RWPE2 (cell line): ENCODE results near the gene GPR155.

ENCODE experiments used
- ATAC-seq: fragments of 200-7000 bp; cut with Tn5 transposase; 3 replicates; pipeline ENCODE4 v1.9.1; 2021; ENCODE audit warnings: low read depth
- DNase-seq: peaks from one replicate; pipeline ENCODE4 v3.0.0-alpha.2; 2020; ENCODE audit warnings: low spot score
- H3K27ac ChIP-seq: fragments of 450-650 bp; 2 replicates; pipeline ENCODE4 v1.5.1; 2017; ENCODE audit warnings: mild to moderate bottlenecking; ENCODE audit not compliant: poor library complexity, severe bottlenecking
- H3K27me3 ChIP-seq: fragments of 250-450 bp; sonication (Bioruptor Pico); 2 replicates; pipeline ENCODE4 v1.5.1; 2021; ENCODE audit warnings: mild to moderate bottlenecking, moderate library complexity; ENCODE audit not compliant: insufficient read depth, poor library complexity, severe bottlenecking
- H3K36me3 ChIP-seq: fragments of 250-450 bp; sonication (Bioruptor Pico); 2 replicates; pipeline ENCODE4 v1.5.1; 2020; ENCODE audit warnings: low read depth, mild to moderate bottlenecking, moderate library complexity
- H3K4me1 ChIP-seq: fragments of 250-450 bp; sonication (Bioruptor Pico); 2 replicates; pipeline ENCODE4 v1.5.1; 2021; ENCODE audit warnings: mild to moderate bottlenecking, moderate library complexity; ENCODE audit not compliant: insufficient read depth, poor library complexity, severe bottlenecking
- H3K4me3 ChIP-seq: fragments of 250-450 bp; sonication (Bioruptor Pico); 2 replicates; pipeline ENCODE4 v1.5.1; 2021; ENCODE audit warnings: mild to moderate bottlenecking, moderate library complexity; ENCODE audit not compliant: severe bottlenecking
- H3K9me3 ChIP-seq: fragments of 250-450 bp; sonication (Bioruptor Pico); 2 replicates; pipeline ENCODE4 v1.5.1; 2021; ENCODE audit warnings: mild to moderate bottlenecking, moderate library complexity; ENCODE audit not compliant: severe bottlenecking
- CTCF ChIP-seq: fragments of 450-650 bp; IDR thresholded peaks from one replicate; pipeline ENCODE4 v1.5.1; 2017; ENCODE audit warnings: mild to moderate bottlenecking, moderate library complexity; ENCODE audit not compliant: poor library complexity, severe bottlenecking

GPR155 gene

GRCh38 chr2:174450021-174450816, 36.6 kb downstream of the GPR155 start:
- Histone ChIP-seq H3K36me3 (no peaks in the 10 kb centered on the region), H3K9me3 (no peaks in the 10 kb centered on the region), H3K27me3 (no peaks in the 10 kb centered on the region), H3K4me1 (no peaks in the 10 kb centered on the region), H3K4me3 (no peak overlapping the region), H3K27ac (no peak overlapping the region)
- DNase-seq: no peak
- no peak for ATAC-seq
- TF ChIP-seq CTCF: no peak

GRCh38 chr2:174449033-174449432, 37.8 kb downstream of the GPR155 start:
- TF ChIP-seq CTCF: no peak
- Histone ChIP-seq H3K4me1 (no peaks in the 10 kb centered on the region), H3K27ac (no peak overlapping the region), H3K36me3 (no peaks in the 10 kb centered on the region), H3K4me3 (no peak overlapping the region), H3K9me3 (no peaks in the 10 kb centered on the region), H3K27me3 (no peaks in the 10 kb centered on the region)
- no peak for ATAC-seq
- no peak for DNase-seq

- Histone ChIP-seq H3K27me3 (no peaks in the 10 kb centered on the region), H3K27ac (no peak overlapping the region), H3K36me3 (no peaks in the 10 kb centered on the region), H3K9me3 (no peaks in the 10 kb centered on the region), H3K4me1 (peaks cover 10% of the 10 kb centered on the region), H3K4me3 (no peak overlapping the region)
- ATAC-seq (no peak), DNase-seq (no peak)
- TF ChIP-seq CTCF: no peak
These were observed 40.3 kb downstream of the GPR155 start for GRCh38 chr2:174446531-174446930.

- no peak for DNase-seq
These were observed 41.6 kb downstream of the GPR155 start for GRCh38 chr2:174445248-174445647.

More at GRCh38 chr2:174445248-174445647, 41.6 kb downstream of the GPR155 start:
- H3K4me1 ChIP-seq: peaks cover 10% of the 10 kb centered on the region
- no peaks in the 10 kb centered on the region for H3K36me3 ChIP-seq
- no peak overlapping the region for H3K4me3 ChIP-seq
- no peak overlapping the region for H3K27ac ChIP-seq
- peaks cover under 1% of the 10 kb centered on the region for H3K9me3 ChIP-seq
- no peak for ATAC-seq
- TF ChIP-seq CTCF: no peak
- no peaks in the 10 kb centered on the region for H3K27me3 ChIP-seq
